Esophagus squamous epithelium (tissue), 4 donors: ENCODE data around the gene LARGE1.

Source experiments
- CTCF ChIP-seq, 6 experiments: fragments of 450-650 bp in 4 of 6; fragments of 200-600 bp in 2 of 6; sonication (generic) in 2 of 6; IDR thresholded peaks; one replicate each; pipeline ENCODE4 v1.5.1; 2016 to 2019; ENCODE audit warnings: antibody characterized with exemption in 6 of 6, mild to moderate bottlenecking in 4 of 6, moderate library complexity in 4 of 6
- POLR2A ChIP-seq, 4 donors: fragments of 450-650 bp; IDR thresholded peaks; one replicate each; pipeline ENCODE4 v1.6.1; 2017; ENCODE audit warnings: antibody characterized with exemption in 4 of 4, mild to moderate bottlenecking in 4 of 4, moderate library complexity in 3 of 4

DNA sequence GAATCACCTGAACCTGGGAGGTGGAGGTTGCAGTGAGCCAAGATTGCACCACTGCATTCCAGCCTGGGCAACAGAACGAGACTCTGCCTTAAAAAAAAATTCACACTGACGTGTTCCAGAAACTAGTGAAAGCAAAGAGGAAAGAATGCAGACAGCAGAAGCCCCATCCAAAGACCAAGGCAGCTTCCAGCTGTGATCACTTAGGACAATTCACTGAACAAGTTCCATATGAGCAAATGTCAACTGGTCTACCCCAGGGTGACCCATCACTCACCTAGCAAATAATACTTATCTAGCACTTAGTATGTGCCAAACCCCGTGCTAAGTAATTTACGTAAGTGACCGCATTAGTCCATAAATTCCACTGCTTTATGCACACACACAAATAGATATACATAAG is 138.9 kb downstream of the LARGE1 start:
- no peak for TF ChIP-seq CTCF (IDR thresholded peaks at IDR 0.05)
- TF ChIP-seq POLR2A (IDR thresholded peaks at IDR 0.05): no peak
